Esophagus squamous epithelium (tissue), 5 donors: Measurements from ENCODE around the gene MERTK. TPM values are rescaled to one million over a fixed set of nuclear protein-coding genes. Genes with fewer than 3 reads are reported as not detected.
A peak's percentile ranks its signal among the peaks of the same experiment; 100 is the strongest.

ENCODE experiments used
- DNase-seq: peaks from one replicate; lab custom pipeline; 2025; lab: John Stamatoyannopoulos, UW
- H3K27ac ChIP-seq, 4 donors: fragments of 200-600 bp; sonication (generic); one replicate each; pipeline ENCODE4 v1.5.1; 2016 to 2019; ENCODE audit warnings: mild to moderate bottlenecking in 1 of 4
- H3K27me3 ChIP-seq, 4 donors: fragments of 200-600 bp; sonication (generic); 1 replicate in 3 of 4; 2 replicates in 1 of 4; pipeline versions ENCODE4 v1.5.1 to v1.6.0; 2017 to 2021; ENCODE audit warnings: antibody characterized with exemption in 1 of 4
- H3K36me3 ChIP-seq, 3 donors: fragments of 200-600 bp; sonication (generic); one replicate each; pipeline ENCODE4 v1.5.1; 2016 to 2019
- H3K4me1 ChIP-seq, 3 donors: fragments of 200-600 bp; sonication (generic); one replicate each; pipeline ENCODE4 v1.5.1; 2017 to 2019
- H3K4me3 ChIP-seq, 4 donors: fragments of 200-600 bp; sonication (generic); 1 replicate in 3 of 4; 2 replicates in 1 of 4; pipeline ENCODE4 v1.5.1; 2016 to 2019; ENCODE audit warnings: mild to moderate bottlenecking in 2 of 4, moderate library complexity in 1 of 4
- H3K9me3 ChIP-seq, 3 donors: fragments of 200-600 bp; sonication (generic); one replicate each; pipeline ENCODE4 v1.5.1; 2016 to 2019
- POLR2A ChIP-seq, 4 donors: fragments of 450-650 bp; IDR thresholded peaks; one replicate each; pipeline ENCODE4 v1.6.1; 2017; ENCODE audit warnings: antibody characterized with exemption in 4 of 4, mild to moderate bottlenecking in 4 of 4, moderate library complexity in 3 of 4
- WGBS, 2 donors: methylation state at CpG; one replicate each; pipeline ENCODE4 v1.1.5; 2018; 5-methylcytosine and 5-hydroxymethylcytosine counted together
- intact Hi-C: fragments of 100-400 bp; cut with DNase I; formaldehyde crosslinking; loops from one replicate; pipeline ENCODE4 v1.15.0; 2022
- total RNA-seq, 4 donors: library from RNA; depleted of rRNA; stranded (reverse); fragments of >200 nt; gene quantifications; one replicate each; pipeline ENCODE4 v1.1.0, GENCODE V29; 2016
- TF ChIP-seq, protein P1 (sequence below), 6 experiments: fragments of 450-650 bp in 4 of 6; fragments of 200-600 bp in 2 of 6; sonication (generic) in 2 of 6; IDR thresholded peaks; one replicate each; pipeline ENCODE4 v1.5.1; 2016 to 2019; ENCODE audit warnings: antibody characterized with exemption in 6 of 6, mild to moderate bottlenecking in 4 of 6, moderate library complexity in 4 of 6
- donor health status: DM: yes; HTN: yes; CAD: no.

The MERTK gene
- total RNA-seq, 4 donors from 2014 or later, result 1.7 to 13.7 (median 7.0) TPM

DNA sequence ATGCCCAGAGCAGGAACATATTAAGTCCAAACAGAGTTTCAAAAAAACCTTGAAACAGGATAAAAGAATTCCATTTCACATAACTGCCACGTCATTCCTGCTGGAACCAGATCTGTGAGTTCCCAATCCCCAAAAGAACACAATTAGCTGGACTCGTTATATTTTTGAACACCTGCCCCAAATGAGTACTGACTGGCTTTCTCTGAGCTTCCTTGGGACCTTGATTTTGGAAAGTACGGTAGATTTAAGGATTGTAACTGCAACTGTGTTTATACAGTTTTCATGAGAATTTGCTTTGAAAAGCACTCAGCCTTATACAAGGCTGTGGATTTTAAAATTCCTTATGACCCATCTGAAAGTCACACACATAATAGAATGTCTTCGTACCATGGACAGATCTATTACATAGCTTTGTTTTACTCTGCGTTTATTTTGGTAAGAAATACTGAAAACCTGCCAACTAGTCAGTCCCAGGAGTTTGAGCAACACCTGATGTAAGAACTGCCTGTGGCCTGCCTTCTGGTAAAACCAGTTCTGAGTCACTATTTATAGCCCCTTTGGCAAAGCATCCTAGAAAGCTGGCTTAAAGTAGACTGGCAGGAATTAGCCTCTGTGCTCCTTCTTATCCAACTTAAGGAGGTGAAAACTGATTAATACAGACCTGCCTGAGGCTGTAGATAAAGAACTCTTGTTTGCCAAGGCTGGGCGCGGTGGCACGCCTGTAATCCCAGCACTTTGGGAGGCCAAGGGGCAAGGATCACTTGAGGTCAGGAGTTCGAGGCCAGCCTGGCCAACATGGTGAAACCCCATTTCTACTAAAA lies 48.1 kb downstream of the MERTK start:
- WGBS, 2 donors, result 22 to 27% methylated on average over 9 of the region's 9 CpGs
- TF ChIP-seq, protein P1, sequence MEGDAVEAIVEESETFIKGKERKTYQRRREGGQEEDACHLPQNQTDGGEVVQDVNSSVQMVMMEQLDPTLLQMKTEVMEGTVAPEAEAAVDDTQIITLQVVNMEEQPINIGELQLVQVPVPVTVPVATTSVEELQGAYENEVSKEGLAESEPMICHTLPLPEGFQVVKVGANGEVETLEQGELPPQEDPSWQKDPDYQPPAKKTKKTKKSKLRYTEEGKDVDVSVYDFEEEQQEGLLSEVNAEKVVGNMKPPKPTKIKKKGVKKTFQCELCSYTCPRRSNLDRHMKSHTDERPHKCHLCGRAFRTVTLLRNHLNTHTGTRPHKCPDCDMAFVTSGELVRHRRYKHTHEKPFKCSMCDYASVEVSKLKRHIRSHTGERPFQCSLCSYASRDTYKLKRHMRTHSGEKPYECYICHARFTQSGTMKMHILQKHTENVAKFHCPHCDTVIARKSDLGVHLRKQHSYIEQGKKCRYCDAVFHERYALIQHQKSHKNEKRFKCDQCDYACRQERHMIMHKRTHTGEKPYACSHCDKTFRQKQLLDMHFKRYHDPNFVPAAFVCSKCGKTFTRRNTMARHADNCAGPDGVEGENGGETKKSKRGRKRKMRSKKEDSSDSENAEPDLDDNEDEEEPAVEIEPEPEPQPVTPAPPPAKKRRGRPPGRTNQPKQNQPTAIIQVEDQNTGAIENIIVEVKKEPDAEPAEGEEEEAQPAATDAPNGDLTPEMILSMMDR (IDR thresholded peaks at IDR 0.05), result no peak
- TF ChIP-seq POLR2A (IDR thresholded peaks at IDR 0.05), result no peak
- Histone ChIP-seq H3K4me3 (no peak overlapping the region), H3K27ac (peak overlapping the region in 3 of 4 donors; percentile 71 to 85 (median 73)), H3K9me3 (no peaks in the 10 kb centered on the region), H3K27me3 (peaks cover 0 to 80% (median 0%) of the 10 kb centered on the region in 4 donors), H3K36me3 (no peaks in the 10 kb centered on the region), H3K4me1 (peaks cover 17 to 26% (median 17%) of the 10 kb centered on the region in 3 donors)
- intact Hi-C loops, result no loop called here
- DNase-seq, result no peak

DNA sequence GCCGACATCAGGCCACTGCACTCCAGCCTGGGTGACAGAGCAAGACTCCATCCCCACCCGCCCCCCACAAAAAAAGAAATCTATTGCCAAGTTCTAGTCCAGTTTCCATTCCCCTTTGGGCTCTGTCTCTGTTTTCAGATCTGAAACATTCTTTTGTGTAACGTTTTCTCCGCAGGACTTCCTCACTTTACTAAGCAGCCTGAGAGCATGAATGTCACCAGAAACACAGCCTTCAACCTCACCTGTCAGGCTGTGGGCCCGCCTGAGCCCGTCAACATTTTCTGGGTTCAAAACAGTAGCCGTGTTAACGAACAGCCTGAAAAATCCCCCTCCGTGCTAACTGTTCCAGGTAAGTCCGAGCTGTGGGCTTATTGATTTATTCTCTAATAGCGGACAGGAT lies 48.8 kb downstream of the MERTK start:
- no peak for TF ChIP-seq POLR2A (IDR thresholded peaks at IDR 0.05)
- TF ChIP-seq, protein P1 (IDR thresholded peaks at IDR 0.05), result no peak

GRCh38 chr2:111948832-111949231 lies 50.4 kb downstream of the MERTK start:
- Histone ChIP-seq H3K4me1 (peaks cover 17 to 26% (median 17%) of the 10 kb centered on the region in 3 donors), H3K4me3 (no peak overlapping the region), H3K27me3 (peaks cover 0 to 67% (median 0%) of the 10 kb centered on the region in 4 donors), H3K27ac (no peak overlapping the region), H3K36me3 (no peaks in the 10 kb centered on the region), H3K9me3 (no peaks in the 10 kb centered on the region)
- TF ChIP-seq POLR2A (IDR thresholded peaks at IDR 0.05), result no peak
- TF ChIP-seq, protein P1 (IDR thresholded peaks at IDR 0.05), result no peak
- intact Hi-C loops, result no loop called here
- WGBS, 2 donors, result 83 to 90% methylated on average over 4 of the region's 4 CpGs
- DNase-seq, result no peak

More for the DNA sequence above, 48.8 kb downstream of the MERTK start:
- no peaks in the 10 kb centered on the region for H3K9me3 ChIP-seq
- intact Hi-C loops, result no loop called here
- 92 to 94% methylated on average over 9 to 10 of the region's 11 CpGs for WGBS, 2 donors
- no peak for DNase-seq
- peaks cover 0 to 73% (median 0%) of the 10 kb centered on the region in 4 donors for H3K27me3 ChIP-seq
- peak overlapping the region in 3 of 4 donors; percentile 71 to 85 (median 73) for H3K27ac ChIP-seq
- no peaks in the 10 kb centered on the region for H3K36me3 ChIP-seq
- peaks cover 17 to 26% (median 17%) of the 10 kb centered on the region in 3 donors for H3K4me1 ChIP-seq
- no peak overlapping the region for H3K4me3 ChIP-seq

DNA sequence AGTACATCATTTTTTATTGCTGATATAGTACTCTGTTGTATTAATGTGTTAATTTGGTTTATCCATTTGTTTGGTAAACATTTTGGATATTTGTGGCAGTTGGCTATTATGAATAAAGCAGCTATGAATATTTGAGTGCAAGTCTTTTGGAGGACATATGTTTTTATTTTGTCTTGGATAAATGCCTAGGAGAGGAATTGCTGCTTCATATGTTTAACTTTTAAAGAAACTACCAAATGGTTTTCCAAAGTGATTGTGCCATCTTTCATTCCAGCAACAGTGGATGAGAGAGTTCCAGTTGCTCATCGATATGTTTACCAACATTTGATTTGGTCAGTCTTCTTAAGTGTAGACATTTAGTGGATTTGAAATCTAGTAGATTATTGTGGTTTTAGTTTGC lies 51.8 kb downstream of the MERTK start:
- Histone ChIP-seq H3K27me3 (peaks cover 0 to 62% (median 0%) of the 10 kb centered on the region in 4 donors), H3K27ac (no peak overlapping the region), H3K4me3 (no peak overlapping the region), H3K4me1 (peaks cover 17 to 34% (median 17%) of the 10 kb centered on the region in 3 donors), H3K36me3 (no peaks in the 10 kb centered on the region), H3K9me3 (no peaks in the 10 kb centered on the region)
- intact Hi-C loops, result no loop called here
- 89 to 93% methylated on average over 1 of the region's 1 CpG for WGBS, 2 donors
- TF ChIP-seq POLR2A (IDR thresholded peaks at IDR 0.05), result no peak
- TF ChIP-seq, protein P1 (IDR thresholded peaks at IDR 0.05), result no peak
- DNase-seq, result no peak

- Histone ChIP-seq H3K4me3 (no peak overlapping the region), H3K9me3 (no peaks in the 10 kb centered on the region), H3K4me1 (peaks cover 7 to 27% (median 8%) of the 10 kb centered on the region in 3 donors), H3K27ac (no peak overlapping the region), H3K27me3 (peaks cover 0 to 54% (median 0%) of the 10 kb centered on the region in 4 donors), H3K36me3 (no peaks in the 10 kb centered on the region)
- intact Hi-C loops, result no loop called here
- no peak for DNase-seq
- 79 to 100% methylated on average over 2 of the region's 2 CpGs for WGBS, 2 donors
- TF ChIP-seq POLR2A (IDR thresholded peaks at IDR 0.05), result no peak
- TF ChIP-seq, protein P1 (IDR thresholded peaks at IDR 0.05), result no peak
Measured at GRCh38 chr2:111951486-111951885, 53.1 kb downstream of the MERTK start.
